HG03342 (cell line): Measurements from ENCODE around the gene SLC22A25.
"Not testable (repeated sequence)": the region's sequence is repeated elsewhere in the genome, so short reads cannot be mapped to it uniquely, and the experiment has no call there.

ENCODE experiments used
- ATAC-seq: cut with Tn5 transposase; IDR thresholded peaks from one replicate; pipeline ENCODE4 v1.9.1; 2021; ENCODE audit warnings: mild to moderate bottlenecking, moderate library complexity; ENCODE audit not compliant: unreplicated experiment

The SLC22A25 gene

GRCh38 chr11:63243533-63243932 is at the start of gene SLC22A25:
SLC22A25 (minus strand) TSS chr11:63243599; CDS start chr11:63229652, 13,947 bp downstream.
- ATAC-seq = no peak

DNA sequence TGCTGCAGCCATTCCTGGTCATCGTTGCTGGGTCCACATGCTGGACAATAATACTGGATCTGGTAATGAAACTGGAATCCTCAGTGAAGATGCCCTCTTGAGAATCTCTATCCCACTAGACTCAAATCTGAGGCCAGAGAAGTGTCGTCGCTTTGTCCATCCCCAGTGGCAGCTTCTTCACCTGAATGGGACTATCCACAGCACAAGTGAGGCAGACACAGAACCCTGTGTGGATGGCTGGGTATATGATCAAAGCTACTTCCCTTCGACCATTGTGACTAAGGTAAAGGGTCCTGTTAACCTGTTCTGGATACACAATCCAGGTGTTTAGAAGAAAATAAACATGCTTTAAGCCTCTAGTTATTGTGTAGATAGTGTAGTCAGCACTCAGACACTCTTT is 46.9 kb upstream of the SLC22A25 start:
- no peak for ATAC-seq

DNA sequence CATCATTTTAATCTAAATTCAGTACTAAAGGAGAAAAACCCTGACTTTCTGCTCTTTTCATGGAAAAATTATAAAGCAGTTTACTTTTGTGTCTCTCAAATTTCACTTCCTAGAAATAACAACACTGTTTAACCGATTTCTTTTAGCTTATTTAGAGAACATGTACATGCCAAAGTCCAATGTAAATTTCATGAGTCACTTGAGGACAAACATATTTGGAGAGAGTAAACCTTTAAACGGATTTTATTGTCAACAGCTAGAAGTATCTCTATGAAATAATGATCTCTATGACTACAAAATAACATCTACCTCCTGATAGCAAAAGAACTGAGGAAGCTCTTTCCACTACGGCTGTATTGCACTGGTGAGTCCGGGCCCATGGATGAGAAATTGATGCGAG is 46.3 kb upstream of the SLC22A25 start:
- no peak for ATAC-seq

DNA sequence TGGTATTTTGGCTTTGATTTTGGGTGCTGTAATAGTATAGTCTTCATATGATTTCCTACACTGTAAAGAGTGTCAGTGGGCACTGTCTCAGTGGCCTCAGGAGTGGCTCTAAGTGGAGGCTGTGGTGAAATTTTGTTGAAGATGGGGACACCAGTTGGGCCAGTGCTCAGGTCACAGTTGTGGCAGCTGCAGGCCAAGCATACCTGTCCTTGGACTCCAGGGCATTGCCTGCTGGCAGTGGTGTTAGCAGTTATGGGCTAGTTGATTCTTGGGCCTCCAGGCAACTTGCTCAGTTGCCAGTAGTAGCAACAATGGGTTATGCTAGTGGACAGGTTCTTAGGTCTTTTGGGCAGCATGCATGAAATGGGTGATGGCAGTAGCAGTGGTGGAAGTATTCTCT is 39.2 kb upstream of the SLC22A25 start:
- ATAC-seq = no peak

DNA sequence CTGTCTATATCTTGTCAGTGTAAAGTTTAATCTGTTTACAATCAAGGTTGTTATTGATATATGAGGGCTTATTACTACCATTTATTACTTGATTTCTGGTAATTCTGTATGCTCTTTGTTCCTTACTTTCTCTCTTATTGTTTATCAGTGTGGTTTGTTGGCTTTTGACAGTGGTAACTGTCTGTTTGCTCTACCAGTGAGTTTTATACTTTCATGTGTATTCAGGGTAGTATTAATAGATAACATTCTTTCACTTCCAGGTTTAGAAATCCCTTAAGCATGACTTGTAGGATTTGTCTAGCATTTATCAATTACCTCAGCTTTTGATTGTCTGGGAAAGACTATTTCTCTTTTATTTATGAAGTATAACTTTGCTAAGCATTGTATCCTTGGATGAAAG is 37.5 kb upstream of the SLC22A25 start:
- no peak for ATAC-seq

DNA sequence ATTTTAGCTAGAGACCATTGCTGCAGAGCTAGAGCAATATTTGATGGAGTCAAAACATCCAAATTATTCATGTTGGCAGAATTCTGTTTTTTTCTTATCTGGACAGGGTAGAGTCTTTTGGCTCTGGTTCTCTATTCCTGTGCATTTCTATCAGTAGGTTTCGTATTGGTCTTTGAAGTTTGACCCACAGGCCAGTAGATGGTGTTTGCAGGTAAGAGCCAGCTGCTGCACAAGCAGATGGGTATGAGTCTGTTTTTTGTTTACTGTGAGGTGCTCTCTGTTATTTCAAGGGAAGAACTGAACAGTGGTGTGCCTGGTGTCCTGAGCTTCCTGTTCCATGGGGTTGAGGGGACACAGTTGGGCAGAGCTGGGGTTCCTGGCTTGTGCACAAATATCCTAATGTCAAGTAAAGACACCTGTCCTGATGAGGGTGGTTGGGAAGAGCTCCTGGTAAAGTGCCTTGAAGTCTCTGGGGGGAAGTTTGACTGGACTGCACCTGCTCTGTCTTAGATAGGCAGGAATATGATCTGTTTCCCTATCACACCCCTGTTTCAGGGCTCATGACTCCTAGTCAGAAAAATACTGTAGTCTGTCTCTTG is 34.0 kb upstream of the SLC22A25 start:
- no peak for ATAC-seq

- ATAC-seq = no peak
These were observed 31.4 kb upstream of the SLC22A25 start for GRCh38 chr11:63274776-63275175.

DNA sequence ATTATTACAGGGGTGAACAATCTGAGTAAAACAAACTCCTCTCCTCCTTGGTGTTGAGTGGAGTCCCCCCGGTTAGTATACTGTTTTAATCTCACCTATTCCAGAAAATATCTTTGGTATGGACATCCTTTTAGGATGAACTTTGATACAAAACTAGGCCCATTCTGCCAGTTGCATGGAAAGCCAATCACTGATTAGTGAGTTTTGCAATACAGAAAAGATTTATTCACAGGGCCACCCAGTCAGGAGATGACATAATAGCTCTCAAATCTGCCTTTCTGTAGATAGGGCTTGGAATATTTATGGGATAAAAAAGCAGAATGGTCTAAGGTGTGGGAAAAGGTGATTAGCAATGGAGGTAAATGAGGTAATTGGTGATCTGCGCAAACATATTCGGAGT is 30.3 kb upstream of the SLC22A25 start:
- ATAC-seq = no peak

GRCh38 chr11:63262547-63262946 is 19.1 kb upstream of the SLC22A25 start:
- ATAC-seq = no peak

GRCh38 chr11:63251312-63251711 is 7.9 kb upstream of the SLC22A25 start:
- ATAC-seq = no peak

- ATAC-seq = no peak
These were observed 7.0 kb upstream of the SLC22A25 start for GRCh38 chr11:63250162-63251050.

- ATAC-seq = no peak
These were observed 5.6 kb upstream of the SLC22A25 start for GRCh38 chr11:63248966-63249365.

DNA sequence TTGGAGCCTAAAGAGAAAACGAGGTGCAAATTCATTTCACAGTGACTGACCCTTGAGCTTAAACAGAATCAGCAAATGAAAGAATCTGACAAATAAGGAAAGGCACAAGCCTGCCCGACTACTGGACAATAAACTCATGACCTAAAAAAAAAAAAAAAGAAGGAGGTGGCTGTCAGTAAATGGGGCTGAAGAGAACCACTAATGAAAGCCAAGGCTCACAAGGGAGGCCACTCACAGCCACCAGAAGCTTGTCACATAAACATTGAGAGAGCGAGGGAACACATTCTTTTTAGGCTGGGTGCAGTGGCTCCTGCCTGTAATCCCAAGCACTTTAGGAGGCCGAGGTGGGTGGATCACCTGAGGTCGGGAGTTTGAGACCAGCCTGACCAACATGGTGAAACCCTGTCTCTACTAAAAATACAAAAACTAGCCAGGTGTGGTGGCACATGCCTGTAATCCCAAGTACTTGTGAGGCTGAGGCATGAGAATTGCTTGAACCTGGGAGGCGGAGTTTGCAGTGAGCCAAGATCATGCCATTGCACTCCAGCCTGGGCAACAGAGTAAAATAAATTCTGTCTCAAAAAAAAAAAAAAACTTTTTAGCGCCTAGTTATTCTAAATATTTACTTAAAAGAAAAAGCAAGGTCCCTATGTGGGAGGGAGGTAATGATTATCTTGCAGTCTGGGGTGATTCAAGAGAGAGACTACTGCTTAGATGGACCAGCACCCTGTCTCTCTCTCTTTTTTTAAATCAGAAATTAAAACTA is 4.0 kb upstream of the SLC22A25 start:
- not testable (repeated sequence) for ATAC-seq

DNA sequence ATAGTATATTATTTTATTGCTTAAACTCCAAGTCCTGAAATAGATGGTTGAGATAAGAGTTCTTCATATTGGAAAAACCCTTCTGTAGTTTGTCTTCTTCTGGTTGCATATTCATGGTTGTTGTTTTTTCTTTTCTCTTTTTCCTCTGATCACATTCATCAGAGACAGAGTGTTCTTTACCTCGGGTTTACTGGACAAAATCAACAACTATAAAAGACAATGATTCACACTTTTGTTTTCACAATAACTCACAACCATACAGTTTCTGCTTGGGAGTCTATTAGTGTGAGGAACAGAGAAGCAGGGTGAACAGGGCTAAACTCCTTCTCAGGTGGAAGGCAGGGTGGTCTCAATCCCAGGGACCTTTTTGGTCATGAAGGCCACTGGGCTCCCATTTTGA is 2.6 kb upstream of the SLC22A25 start:
- ATAC-seq = no peak

GRCh38 chr11:63244862-63245261 is 1.5 kb upstream of the SLC22A25 start:
- no peak for ATAC-seq

DNA sequence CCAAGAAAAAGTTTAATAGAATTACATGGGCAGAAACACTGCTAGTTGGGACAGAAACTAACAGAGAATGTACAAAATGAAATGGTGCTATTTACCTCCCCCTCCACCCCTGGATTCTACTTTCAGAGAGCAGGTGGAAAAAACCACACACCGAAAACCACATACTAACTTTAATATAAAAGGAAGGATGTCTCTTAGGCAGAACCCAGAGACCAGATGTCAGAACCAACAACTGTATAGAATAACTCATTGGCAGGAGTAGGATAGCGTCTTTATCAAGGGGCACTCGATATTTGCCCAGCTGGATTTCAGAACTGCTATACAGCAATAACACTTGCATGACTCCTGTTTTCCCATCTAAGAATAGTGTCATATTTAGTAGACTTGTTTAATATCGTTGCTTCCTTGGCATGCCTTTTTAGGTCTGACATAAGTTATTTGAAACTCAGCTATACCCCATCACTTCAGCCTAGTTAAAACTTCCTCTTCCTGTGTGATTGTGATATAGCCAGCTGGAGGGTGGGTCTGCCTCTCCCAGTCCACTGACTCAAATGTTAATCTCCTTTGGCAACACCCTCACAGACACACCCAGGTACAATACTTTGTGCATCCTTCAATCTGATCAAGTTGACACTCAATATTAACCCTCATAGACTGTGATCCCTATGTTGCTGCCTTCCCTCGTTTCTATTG is 1.2 kb downstream of the SLC22A25 start:
- no peak for ATAC-seq

GRCh38 chr11:63240791-63241379 is 2.5 kb downstream of the SLC22A25 start:
- no peak for ATAC-seq

DNA sequence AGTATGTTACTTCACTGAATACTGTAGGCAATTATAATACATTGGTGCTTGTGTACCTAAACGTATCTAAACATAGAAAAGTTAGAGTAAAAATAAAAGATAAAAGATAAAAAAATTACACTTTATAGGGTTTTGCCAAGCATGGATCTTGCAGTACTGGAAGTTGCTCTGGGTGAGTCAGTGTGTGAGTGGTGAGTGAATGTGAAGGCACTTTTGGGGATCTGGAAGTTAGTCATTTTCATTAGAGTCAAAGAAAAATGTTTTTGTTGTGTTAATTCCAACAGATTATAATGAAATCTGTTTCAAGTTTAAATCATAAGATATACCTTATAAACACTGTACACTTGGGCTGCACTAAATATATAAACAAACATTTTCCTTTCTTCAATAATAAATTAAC is 3.3 kb downstream of the SLC22A25 start:
- no peak for ATAC-seq

DNA sequence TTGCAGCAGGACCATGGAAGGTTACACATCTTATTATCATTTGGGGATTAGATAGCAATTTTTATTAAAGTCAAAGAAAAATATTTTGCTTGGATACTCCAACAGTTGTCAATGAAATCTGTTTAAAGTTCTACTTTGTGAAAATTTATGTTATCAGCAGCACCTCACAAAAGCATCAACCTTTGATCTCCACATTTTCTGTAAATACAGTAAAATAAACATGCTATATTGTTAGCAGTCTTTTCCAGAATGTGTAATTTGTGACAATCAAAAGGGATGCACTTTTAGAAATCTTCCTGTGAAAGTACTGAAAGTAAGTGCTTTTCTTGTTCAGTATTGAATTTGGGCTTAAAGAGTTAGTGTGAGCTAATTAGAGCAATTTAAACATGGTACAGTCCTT is 4.1 kb downstream of the SLC22A25 start:
- no peak for ATAC-seq

DNA sequence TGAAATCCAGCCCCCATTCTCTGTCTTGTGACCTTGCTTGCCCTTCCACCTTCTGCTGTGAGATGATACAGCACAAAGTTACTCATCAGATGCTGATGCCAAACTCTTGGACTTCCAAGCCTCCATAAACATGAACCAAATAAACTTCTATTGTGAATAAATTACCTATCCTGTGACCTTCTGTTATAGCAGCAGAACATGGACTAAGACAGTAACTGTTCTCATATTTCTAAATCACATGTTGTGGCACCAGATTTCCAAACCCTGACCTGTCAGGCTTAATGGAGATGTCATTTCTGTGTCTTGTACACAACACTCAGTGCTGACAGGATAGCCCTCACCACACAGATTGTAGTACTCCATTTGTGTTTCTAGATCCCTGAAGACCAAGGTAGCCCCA is 6.0 kb downstream of the SLC22A25 start:
- no peak for ATAC-seq
